Stimulated activated CD8-positive, alpha-beta memory T cell treated with anti-CD3 and anti-CD28 coated beads, Interleukin-4, amount 100 ng/mL, for 24 hours (primary cell): ENCODE measurements around the gene CALHM4.

ENCODE experiments used
- DNase-seq: peaks from one replicate; pipeline ENCODE4 v3.0.0-alpha.2; 2020; ENCODE audit warnings: low read depth

CALHM4 gene, protein sequence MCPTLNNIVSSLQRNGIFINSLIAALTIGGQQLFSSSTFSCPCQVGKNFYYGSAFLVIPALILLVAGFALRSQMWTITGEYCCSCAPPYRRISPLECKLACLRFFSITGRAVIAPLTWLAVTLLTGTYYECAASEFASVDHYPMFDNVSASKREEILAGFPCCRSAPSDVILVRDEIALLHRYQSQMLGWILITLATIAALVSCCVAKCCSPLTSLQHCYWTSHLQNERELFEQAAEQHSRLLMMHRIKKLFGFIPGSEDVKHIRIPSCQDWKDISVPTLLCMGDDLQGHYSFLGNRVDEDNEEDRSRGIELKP

DNA sequence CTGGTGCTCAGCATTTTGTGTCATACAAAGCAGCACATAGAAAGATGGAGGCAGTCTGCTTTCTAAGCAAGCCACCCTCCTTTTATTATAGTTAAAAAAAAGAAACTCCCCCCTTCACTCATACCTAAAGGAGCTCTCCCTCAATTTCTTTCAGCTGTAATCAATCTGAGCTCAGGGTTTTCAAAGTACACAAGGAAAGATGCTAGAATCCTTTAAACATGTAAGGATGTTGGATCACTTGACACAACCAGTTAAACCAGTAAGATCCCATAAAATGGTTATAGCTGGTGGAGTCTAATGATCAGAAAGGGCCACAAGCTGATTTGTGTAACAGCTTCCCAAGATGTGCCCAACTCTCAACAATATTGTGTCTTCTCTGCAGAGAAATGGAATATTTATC is at the start of gene CALHM4:
CALHM4 (plus strand) TSS at position 301 of the 400 bp plus-strand sequence; CDS start at position 344, 43 bp downstream.
- DNase-seq: no peak

DNA sequence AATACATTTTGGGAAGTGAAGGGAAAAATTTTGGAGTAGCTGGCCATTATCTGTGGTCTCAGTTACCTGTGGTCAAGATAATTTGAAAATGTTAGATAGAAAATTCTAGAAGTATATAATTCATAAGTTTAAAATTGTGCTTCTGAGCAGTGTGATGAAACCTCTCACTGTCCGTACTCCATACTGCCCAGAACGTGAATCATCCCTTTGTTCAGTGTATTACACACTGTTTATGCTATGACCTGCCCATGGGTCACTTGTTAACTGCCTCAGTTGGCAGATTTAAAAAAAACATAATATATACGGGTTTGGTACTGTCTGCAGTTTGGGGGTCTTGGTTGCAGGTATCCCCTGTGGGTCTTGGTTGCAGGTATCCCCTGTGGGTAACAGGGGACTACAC is 46.2 kb upstream of the CALHM4 start:
- no peak for DNase-seq

GRCh38 chr6:116508527-116508926 is 45.0 kb upstream of the CALHM4 start:
- no peak for DNase-seq

- DNase-seq: no peak
These were observed 42.0 kb upstream of the CALHM4 start, which contains the start of gene CALHM5 for GRCh38 chr6:116511424-116512110. TSS of gene CALHM5 (plus strand) at chr6:116511639. CDS start at chr6:116511697, 58 bp downstream.

DNA sequence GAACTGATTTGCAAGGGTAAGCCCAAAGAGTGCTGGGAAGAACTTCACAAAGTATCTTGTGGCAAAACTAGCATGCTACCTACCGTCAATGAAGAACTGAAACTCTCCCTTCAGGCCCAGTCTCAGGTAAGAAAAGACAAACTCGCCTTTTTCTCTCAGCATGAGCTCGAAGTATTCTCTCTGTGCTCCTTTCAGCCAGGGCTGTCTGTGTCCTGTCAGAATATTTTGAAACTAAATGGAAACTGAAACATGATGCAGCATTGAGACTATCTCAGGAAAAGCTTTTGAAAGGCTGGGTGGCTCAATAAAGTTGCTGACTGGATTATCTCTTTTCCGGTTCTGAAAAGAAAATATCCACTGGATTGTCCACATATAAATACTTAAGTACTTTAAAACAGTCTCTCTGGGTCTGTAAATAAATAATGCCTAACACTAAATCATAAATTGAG is 41.4 kb upstream of the CALHM4 start:
- DNase-seq: no peak

DNA sequence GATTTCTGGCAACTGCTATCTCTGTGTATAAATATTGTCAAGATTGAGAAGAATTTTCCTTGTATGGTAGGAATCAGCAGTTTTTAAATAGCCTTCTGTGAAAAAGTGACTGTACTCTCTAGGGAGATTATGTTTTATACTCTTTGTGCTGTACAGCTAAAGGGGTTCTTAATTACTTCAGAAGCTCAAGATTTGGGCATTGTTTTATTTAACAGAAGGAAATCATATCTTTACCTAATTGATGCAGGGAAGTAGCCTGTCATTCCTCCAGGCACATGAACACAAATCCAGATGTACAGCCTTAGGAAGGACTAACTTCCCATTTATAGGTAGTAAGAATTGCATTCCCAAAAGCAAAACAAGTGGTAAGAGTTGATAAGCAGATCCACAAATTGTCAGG is 40.8 kb upstream of the CALHM4 start:
- DNase-seq: no peak

- DNase-seq: no peak
These were observed 40.2 kb upstream of the CALHM4 start for GRCh38 chr6:116513224-116513875.

DNA sequence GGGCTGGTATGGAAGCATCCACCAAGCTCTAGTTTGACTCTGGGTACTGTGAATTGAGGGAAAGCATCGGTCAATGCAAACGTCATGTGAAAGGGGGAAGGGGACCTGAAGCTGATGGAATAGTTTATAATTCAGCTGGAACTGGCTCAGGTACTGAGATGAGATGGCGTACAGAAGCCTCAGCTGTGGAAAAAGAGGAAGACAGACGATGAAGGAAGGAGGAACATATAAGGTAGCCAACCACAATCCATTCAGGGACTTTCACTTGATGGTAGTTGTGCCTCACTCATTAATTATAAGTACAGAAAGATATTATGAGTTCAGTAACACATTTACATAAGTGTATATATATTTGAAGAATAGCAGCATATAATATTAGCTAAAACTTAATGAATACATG is 39.4 kb upstream of the CALHM4 start:
- no peak for DNase-seq

GRCh38 chr6:116515141-116515540 is 38.4 kb upstream of the CALHM4 start:
- DNase-seq: no peak

DNA sequence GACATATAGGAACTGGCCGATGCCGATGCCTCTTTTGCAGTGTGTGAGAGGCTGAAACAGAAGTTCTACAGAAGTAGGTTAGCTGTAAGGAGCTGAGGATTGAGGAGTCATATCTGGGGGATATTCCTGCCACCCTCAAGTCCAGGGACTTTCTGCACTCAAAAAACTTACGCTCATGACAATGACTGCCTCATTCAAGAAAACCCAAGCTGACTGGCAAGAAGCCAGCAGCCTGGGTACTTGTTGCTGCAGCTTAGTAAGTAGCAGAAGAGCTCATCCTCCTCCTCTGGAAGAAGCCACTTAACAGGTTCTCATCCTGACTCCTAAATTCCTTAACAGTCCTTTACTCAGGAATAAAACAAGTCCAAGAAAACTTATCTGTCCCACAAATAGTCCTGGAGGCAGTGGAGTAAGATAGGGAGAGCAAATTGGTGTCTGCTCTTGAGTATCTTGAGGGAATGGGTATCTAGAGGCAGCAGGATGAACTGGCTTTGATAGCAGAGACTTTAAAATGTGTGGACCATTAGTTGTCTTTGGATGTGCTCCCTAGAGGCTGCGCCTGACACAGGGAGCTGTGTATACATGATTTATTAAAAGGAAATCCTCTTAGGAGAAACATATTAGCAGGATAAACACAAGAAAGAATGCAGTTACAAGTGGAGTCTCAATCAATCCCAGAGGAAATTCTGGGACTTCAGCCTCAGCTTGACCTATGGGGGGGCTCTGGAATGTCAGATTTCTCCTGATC is 34.8 kb upstream of the CALHM4 start:
- no peak for DNase-seq

DNA sequence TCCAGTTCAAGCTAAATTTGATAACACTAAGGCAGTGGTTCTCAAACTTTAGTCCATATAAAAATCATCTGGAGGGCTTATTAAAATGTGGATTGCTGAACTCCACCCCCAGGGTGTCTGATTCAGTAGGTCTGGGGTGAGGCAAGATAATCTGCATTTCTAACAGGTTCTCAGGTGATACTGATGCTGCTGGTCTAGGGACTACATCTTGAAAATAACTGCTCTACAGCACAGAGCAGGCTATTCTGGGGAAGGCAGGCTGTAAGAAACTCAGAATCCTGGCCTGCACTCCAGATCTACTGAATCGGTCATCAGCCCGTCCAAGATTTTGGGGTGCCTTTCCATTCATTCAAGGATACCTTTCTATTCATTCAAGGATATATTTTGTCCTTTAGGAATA is 30.7 kb upstream of the CALHM4 start:
- no peak for DNase-seq

GRCh38 chr6:116524236-116524635 is 29.3 kb upstream of the CALHM4 start:
- no peak for DNase-seq

DNA sequence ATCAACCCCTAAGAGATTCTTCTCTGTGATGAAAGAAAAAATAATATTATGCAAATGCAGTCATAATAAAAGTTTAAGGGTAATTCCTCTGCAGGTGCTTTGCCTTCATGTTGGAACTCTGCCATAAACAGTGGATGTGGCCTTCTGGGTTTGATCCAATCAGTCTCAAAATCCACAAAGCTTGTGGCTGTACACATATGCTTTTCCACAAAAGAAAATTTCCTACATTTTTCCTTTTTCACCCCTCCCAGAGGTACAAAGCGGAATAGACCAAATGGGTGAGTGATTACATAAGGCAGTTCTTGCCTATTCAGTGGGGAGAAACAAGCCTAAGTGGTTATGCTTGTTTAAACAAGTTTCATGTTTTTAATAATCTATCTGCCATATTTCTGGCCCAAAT is 25.4 kb upstream of the CALHM4 start:
- no peak for DNase-seq

- no peak for DNase-seq
These were observed 24.8 kb upstream of the CALHM4 start for GRCh38 chr6:116528780-116529179.

- DNase-seq: no peak
These were observed 23.9 kb upstream of the CALHM4 start for GRCh38 chr6:116529466-116530290.

- DNase-seq: no peak
These were observed 23.1 kb upstream of the CALHM4 start for GRCh38 chr6:116530436-116530835.

DNA sequence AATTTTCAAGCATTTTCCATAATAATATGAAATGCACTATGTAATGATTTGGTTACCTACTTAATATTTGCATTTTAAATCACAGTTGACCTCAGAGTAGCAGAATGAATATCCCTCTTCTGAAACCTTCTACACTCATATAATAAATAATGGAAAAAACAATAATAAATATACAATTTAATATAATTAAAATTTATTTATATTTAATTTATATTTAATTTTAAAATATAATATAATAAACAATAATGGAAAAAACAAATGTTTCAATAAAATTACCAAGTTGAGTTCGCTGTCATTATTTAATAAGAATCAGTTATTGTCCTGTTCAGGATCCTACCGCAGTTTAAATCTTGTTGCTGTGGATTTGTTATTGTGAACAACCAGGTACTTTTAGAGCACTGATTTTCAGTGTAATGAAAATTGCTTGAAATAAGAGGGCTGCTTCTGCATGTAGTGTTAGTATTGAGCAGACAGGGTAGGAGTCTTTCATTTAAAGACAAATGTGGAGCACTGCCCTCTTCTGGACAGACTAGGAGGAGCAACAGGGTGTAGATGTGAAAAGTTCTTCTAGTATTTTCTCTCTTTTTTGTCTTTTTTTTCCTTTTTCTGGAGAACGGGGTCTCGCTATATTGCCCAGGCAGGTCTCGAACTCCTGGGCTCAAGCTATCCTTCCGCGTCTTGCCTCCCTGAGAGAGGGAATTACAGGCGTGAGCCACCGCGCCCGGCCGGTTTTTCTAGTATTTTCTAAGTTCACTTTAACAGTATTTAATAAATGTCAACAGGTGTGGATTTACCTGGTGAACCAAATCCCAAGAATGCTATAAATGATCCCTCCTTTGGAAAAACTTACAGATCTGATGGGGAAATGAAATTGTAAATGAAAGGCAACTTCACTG is 21.6 kb upstream of the CALHM4 start:
- peak; percentile 37 for DNase-seq

GRCh38 chr6:116533233-116533957 is 20.2 kb upstream of the CALHM4 start:
- no peak for DNase-seq

DNA sequence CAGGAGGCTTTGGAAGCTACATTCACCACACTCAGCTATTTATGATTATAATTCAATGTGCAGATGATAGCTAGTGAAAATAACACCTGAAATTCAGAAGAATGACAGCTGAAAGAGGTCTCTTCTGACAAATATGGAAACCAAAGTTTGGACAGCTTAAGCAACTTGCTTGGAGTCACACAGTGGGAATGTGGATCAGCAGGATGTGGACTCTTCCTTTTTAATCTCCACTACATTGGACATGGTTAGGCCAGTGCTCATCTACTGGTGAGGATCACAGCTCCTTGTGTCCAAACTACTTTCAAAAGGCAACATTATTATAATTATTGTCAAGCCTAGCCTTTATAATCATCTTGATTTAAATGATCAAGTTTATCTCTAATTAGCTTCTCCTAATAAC is 18.4 kb upstream of the CALHM4 start:
- DNase-seq: no peak

DNA sequence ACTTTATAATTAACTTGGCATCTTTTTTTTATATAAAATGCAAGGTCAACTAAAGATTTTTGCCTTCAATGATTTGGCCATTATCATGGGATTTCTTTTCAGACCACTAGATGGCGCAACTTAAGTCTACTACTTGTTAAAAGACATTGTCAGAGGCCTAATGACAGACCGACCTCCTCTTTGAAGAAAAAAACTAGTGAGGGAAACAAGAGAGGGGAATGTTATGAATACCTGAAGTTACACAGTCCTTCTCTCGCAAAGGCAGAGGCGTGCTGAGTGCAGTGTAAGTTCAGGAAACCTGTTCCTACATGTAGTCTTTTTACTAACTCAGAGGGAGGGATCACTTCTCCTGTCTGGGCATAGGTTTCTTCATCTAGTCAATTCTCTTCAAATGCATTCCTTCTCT is 17.3 kb upstream of the CALHM4 start:
- no peak for DNase-seq
